Left renal pelvis (tissue), 4 donors: ENCODE data around the gene FBXL17. TPM values are rescaled to one million over a fixed set of nuclear protein-coding genes. Genes with fewer than 3 reads are reported as not detected.

Experiments
- DNase-seq, 4 donors: peaks; one replicate each; pipeline ENCODE4 v3.0.0-alpha.2; 2013; ENCODE audit warnings: low read depth in 4 of 4, low spot score in 3 of 4
- polyA plus RNA-seq, 4 donors: library from polyadenylated mRNA; unstranded; fragments of 120-200 nt; gene quantifications; one replicate each; pipeline ENCODE4 v1.2.1, GENCODE V29; 2013; ENCODE audit not compliant: insufficient read length in 4 of 4

Gene FBXL17
- polyA plus RNA-seq, 4 donors = 21.3 to 35.3 (median 27.6) TPM

GRCh38 chr5:107930891-107931290, 451.0 kb downstream of the FBXL17 start:
- DNase-seq = no peak

GRCh38 chr5:107930092-107930491, 451.8 kb downstream of the FBXL17 start:
- DNase-seq = no peak

DNA sequence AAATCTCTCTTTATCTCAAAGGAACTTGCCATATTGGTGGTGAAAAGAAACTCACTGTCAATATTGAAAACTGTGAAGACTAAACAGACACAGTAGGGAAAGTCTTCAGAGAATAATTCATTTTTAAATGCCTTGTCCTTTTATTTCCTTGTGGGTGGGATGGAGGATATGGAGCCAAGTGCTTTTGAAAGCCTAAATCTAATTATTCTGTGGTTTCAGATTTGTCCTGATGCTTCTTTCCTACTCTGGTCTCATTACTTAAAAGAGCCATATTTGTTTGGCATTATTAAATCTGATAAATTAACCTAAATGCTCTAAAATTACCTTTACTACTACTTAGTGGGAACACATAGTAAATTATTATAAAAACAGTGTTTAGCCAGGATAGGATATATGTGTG, 452.8 kb downstream of the FBXL17 start:
- DNase-seq = no peak

- DNase-seq = no peak
Observed at GRCh38 chr5:107926121-107926520, 455.8 kb downstream of the FBXL17 start.

DNA sequence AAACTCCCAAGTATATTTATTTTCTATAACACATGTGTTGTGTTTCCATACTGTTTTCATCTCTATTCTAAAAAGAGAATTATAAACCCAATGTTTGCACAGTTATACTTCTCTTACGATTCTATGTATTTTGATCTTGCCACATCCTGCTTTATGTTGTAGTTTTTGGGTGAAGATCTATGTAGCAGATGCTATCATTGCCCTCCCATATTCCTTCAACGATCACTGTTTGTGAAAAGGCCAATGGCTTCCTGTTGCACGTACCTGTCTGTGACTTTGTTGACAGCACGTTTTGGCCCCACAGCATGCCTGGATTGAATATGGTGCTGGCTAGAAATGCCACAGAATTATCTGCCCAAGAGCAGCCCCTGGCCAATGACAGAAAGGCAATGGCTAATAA, 456.7 kb downstream of the FBXL17 start:
- no peak for DNase-seq

- no peak for DNase-seq
Observed at GRCh38 chr5:107919969-107920368, 461.9 kb downstream of the FBXL17 start.

DNA sequence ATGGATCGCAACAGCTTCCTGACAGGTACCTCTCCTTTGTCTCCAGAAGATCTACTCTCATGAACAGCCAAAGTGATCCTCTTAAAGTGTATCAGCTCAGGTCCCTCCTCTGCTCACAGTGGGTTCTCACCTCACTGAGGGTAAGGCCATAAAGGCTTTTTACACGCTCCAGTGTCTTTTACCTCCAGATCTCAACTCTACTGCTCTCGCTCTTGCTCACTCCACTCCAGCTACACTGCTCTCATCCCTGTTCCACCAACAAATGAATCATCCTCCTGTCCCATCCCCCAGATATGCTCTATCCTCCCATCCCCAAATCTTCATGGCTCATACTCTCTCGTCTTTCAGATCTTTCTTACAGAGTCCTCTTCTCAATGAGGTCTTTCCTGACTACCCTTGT, 462.5 kb downstream of the FBXL17 start:
- no peak for DNase-seq

DNA sequence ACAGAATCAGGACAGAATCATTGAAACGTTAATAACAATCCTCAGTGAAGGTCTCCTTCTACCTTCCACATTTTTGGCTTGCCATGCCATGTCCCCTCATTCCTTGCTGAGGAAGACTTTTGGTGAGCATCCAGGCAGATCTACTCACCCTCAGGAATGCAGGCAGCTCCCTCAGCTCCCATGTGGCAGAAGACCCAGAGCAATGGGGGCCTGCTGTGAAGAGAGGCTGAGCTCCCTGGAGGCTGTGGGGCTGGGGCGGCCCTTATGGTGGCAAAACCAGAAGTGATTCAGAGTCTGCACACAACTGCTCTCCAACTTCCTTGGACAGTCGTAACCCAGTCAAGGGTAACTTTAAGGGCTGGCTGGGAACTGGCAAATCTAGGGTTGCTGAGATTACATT, 463.9 kb downstream of the FBXL17 start:
- no peak for DNase-seq

DNA sequence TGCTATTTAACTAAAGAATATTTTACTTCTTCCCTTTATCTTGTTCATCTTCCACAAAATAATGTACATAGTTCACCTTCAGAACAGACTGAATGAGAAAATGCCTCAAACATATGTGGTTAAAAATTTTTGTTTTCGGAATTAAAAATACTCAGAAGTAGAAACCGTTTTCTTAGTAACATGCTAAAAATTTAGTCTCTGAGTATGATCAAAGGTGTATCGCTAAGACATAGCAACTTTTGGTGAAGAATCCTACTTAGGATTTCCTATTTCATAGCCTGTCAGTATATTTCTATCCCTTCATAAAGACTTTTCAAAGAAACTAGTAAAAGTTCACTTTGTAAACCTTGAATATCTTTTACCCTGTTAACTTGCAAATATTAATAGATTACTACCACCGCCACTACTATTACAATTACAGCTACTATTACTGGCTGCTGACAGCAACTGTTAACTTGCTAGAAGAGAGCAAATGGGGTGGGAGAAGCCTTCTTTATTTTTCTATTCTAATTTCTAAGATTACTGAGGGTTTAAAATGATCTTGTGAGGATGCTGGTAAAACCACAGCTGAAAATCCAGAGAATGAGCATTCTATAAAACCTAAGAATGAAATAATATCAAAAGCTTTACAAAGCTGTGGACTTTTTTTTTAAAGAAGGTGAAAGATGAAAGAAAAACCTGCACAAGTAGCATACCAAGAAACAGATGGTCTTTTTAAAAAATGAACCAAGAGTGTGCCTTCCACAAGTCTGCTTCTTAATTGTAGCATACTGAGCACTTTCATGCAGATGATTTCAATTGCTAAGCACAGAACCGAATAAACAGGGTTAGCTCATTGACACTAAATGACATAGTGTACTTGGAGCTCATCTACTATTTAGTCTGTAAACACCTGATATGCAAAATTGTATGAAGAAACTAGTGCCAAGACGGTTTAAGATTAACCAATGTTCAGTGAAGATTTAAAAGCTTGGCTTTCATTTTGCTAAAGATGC, 464.9 kb downstream of the FBXL17 start:
- DNase-seq = no peak

DNA sequence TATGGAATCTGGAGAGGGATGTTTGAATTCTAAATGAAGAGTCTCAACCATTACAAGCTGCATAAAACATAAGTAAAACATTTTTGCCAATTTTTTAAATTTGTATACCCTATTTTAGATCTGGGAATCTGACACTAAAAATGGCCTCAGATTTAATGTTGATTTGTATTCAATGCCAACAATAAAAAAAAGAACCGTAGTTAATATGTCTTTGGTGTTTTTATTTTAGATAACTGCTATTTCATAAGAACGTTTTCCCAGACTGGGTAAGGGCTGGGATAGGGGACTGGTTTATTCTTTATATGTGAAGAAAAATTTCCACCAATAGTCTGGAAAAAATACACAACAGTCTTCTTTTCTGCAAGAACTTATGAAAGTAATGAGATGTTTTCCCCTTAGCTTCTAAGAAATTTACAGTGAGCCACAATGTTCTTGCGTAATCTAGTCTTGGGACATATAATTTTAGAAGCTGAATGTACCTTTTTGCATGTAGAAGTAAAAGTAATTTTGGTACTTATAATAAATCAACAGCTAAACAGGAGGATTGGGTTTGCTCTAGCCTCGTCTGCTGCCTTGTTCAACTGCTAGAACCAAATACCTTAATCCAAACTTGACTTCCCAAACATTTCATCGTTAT, 466.6 kb downstream of the FBXL17 start:
- no peak for DNase-seq

DNA sequence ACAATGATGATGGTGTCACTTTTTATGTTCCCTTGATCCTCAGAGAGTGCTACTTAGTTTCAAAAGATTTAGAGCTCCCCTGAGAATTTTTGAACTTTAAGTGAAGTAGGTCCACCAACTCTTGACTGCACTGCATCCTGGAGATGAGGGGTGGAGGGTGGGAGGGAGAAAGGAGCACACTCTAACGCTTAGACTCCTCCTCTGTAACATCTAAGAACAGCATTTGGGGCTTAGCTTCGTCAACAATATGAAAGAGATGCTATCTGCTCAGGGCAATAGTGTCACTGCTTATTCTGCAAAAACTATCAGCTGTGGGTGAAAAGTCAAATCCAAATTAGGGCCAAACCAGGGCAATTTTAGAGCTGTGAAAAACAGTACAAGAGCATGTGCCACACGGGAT, 468.4 kb downstream of the FBXL17 start:
- DNase-seq = no peak

DNA sequence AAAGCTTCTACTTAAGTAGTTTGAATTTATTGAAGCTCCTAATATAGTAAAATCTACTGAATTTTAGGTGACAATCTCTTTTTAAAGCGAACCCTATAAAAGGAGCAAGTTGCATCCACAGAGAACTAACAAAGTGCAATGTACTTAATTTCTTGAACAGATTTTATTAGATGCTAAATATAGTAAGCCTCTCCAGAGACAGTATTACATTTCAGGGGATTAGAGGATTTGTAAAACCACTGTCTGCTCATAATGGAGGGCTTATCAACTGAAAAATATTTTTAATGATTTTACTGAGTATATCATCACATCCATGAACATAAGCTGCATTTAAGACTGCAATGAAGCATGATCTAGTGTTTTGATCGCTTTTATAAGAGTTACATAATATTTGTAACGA, 481.2 kb downstream of the FBXL17 start:
- DNase-seq = no peak

- DNase-seq = no peak
Observed at GRCh38 chr5:107894361-107894760, 487.5 kb downstream of the FBXL17 start.

DNA sequence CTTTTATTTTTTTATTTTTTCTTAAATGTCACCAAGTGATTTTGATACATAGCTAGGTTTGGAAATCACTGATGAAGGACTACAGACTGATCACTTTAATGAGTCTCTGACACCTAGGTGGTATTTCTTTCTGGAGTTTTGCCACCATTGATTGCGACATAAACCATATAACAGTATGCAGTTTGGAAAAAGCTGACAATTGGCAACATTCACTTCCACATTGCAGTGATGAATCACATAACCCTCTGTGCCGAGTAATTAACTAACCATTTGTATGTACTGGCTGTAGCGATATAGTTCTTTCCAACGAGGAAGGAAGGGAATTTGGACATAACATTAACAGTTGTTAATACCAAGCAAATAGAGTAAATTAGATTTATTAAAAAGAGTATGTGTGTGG, 488.3 kb downstream of the FBXL17 start:
- DNase-seq = no peak

DNA sequence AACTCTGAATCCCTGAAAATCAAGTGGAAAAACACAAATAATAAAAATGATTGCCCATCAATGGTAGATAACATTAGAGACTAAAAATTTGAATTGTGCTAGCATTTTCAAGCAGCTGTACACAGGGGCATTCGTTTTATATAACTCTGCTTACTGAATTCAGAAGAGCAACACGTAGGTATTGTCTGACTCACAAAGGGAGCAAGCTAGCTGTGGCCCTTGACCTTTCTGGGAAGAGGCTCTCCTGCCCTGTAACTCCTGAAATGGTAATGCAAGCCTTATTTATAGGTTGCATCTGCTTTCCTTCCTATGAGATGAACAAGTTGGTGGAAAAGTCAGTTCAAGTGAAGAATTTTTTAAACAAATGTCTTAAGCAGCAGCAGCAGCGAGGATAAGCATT, 492.5 kb downstream of the FBXL17 start:
- DNase-seq = no peak

- DNase-seq = no peak
Observed at GRCh38 chr5:107888541-107888940, 493.4 kb downstream of the FBXL17 start.

GRCh38 chr5:107887166-107887943, 494.5 kb downstream of the FBXL17 start:
- DNase-seq = no peak

DNA sequence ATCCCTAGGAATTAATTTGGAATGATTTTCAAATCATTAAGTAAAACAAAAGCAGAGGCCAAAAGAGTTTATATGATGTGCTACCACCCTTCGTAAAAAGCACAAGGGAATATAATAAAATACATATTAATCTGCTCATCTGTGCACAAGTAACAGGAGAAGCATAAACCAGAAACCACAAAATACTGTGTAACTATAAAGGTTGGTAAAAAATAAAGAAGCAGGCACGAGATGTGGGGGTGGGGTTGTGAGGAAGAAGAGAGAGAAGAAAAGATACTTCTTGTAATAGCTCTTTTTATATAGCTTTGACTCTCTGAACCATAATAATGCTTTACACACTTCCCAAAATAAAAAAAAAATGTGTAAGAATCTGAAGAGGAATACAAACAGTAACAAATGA, 496.3 kb downstream of the FBXL17 start:
- DNase-seq = no peak

DNA sequence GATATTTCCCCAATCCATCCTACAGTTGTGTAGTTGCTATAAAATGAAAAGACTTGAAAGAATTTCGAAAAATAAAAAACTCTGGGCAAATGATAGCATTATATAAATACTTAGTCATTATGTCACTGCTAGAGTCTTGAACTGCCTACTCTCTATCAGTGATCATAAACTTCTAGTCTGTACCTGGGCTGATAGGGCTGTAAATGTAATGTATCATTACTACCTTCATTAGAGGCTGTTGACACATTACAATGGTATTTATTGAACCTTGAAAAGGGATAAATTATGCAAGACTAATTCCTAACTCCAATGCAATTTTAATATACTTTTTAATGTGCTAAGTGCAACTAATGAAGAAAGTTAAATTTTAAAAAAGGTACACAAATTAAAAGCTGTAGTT, 497.0 kb downstream of the FBXL17 start:
- no peak for DNase-seq

DNA sequence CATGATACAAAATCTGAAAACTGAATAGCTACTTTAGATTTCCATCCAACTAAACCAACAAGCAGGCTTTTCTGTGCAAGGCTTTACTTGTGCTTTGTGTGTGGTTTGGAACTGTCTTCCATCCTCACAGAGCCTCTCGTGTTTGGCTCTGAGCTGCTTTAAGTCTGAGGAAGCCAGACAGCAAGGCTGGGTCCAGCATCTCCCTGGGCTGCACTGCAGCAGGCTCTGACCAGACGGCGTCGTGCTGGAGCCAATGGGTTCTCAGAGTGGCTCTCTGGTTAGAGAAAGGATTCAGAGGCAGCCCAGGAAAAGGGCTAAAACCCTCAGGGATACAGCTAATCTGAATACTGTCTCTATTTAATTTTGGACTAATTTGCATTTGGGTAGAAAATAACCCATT, 503.2 kb downstream of the FBXL17 start:
- DNase-seq = no peak

DNA sequence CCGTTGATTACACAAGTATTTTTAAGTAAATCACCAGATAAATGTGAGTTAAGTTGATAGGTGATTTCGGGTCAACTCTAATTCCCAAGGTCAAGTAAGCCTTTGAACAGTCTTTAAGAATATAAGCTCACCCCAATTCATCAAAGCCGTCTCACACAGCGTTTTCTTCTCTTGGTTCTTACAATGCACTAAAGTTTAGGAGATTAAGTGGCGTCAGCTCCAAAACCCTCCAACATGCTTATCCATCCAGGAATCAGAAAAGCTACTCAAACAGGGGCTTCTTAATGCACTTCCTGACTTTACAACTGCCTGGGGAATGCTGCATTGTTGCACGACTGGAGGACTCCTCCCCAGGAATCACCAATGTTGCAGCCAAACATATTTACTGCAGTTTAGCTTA, 505.0 kb downstream of the FBXL17 start:
- DNase-seq = no peak
